Fibroblast of lung (primary cell): ENCODE measurements around the gene MNT.

ENCODE experiments used
- EZH2 ChIP-seq: IDR thresholded peaks from 2 replicates; pipeline ENCODE4 v1.5.1; 2012; ENCODE audit warnings: low read length, control low read depth, mild to moderate bottlenecking; ENCODE audit errors: missing control alignments
- TF ChIP-seq, protein P1 (sequence below), 2 donors: IDR thresholded peaks in 1 of 2; conservative IDR thresholded peaks in 1 of 2; 1 replicate in 1 of 2; 2 replicates in 1 of 2; pipeline ENCODE4 v1.5.1; 2011 to 2012; ENCODE audit warnings: low read length in 2 of 2, control low read depth in 1 of 2, inconsistent platforms in 1 of 2, low read depth in 1 of 2, mild to moderate bottlenecking in 1 of 2

DNA sequence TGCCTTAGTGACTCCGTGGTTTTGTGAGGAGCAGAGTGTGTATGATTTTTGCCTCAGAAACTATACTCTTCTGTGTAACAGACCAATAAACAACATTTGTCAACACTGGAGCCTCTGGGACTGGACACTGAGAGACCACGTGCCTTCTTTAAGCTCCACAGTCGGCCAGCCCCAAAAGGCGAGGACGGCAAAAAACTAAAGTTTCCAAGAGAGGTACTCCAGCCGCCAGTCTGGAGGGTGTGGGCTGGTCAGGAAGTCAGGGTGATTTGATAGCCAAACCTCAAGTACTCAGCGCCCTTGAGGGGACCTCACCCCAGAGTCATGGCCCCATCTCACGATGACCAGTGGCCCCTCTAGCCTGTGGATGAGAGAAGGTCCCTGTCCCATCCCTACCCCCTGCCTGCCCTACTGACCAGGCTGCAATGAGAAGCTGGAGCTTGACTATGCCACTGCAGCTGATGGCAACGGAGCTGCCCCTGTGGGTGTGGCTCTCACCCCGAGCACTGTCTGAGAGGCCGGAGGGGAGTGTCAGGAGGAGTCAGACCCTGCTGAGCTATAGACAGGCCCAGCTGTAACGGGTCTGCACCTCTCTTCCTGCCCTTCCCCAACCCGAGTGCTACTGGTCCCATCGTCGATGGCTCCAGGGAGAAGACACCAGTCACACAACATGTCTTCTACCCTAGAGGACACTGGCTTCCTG, 19.8 kb downstream of the MNT start:
- TF ChIP-seq EZH2, result no peak
- TF ChIP-seq, protein P1, sequence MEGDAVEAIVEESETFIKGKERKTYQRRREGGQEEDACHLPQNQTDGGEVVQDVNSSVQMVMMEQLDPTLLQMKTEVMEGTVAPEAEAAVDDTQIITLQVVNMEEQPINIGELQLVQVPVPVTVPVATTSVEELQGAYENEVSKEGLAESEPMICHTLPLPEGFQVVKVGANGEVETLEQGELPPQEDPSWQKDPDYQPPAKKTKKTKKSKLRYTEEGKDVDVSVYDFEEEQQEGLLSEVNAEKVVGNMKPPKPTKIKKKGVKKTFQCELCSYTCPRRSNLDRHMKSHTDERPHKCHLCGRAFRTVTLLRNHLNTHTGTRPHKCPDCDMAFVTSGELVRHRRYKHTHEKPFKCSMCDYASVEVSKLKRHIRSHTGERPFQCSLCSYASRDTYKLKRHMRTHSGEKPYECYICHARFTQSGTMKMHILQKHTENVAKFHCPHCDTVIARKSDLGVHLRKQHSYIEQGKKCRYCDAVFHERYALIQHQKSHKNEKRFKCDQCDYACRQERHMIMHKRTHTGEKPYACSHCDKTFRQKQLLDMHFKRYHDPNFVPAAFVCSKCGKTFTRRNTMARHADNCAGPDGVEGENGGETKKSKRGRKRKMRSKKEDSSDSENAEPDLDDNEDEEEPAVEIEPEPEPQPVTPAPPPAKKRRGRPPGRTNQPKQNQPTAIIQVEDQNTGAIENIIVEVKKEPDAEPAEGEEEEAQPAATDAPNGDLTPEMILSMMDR (conservative IDR thresholded peaks at IDR 0.05 in 1 of 2, IDR thresholded peaks at IDR 0.05 in 1 of 2; ENCODE audit: low read depth in 1 of 2, low read length in 2 of 2), result no peak
